Activated CD8-positive, alpha-beta memory T cell treated with anti-CD3 and anti-CD28 coated beads, Interleukin-2, amount 10 ng/mL, durations not matched to agents 7 days and 5 days (primary cell): ENCODE data around the gene UBIAD1. TPM values are rescaled to one million over a fixed set of nuclear protein-coding genes. Genes with fewer than 3 reads are reported as not detected.
A peak's percentile ranks its signal among the peaks of the same experiment; 100 is the strongest.
"Not testable (repeated sequence)": the region's sequence is repeated elsewhere in the genome, so short reads cannot be mapped to it uniquely, and the experiment has no call there.

Experiments
- ATAC-seq: fragments of 150-1000 bp; cut with Tn5 transposase; one replicate; pipeline ENCODE4 v1.10.0; 2021; ENCODE audit warnings: moderate library complexity
- CTCF ChIA-PET: fragments of 350-600 bp; sonication (Branson Sonifier 250); formaldehyde crosslinking; loops from one replicate; lab custom pipeline; 2021; ENCODE audit warnings: antibody characterized with exemption; lab: Charles Lee
- DNase-seq: peaks from one replicate; pipeline ENCODE4 v3.0.0-alpha.2; 2020
- H3K27ac Mint-ChIP-seq: one replicate; pipeline ENCODE4 v1.8.0; 2021; ENCODE audit warnings: mild to moderate bottlenecking, mixed read lengths
- H3K27me3 Mint-ChIP-seq: one replicate; pipeline ENCODE4 v1.8.0; 2021; ENCODE audit warnings: mixed read lengths
- H3K36me3 Mint-ChIP-seq: one replicate; pipeline ENCODE4 v1.8.0; 2021; ENCODE audit warnings: mild to moderate bottlenecking, mixed read lengths
- H3K4me1 Mint-ChIP-seq: one replicate; pipeline ENCODE4 v1.8.0; 2021; ENCODE audit warnings: mixed read lengths
- H3K4me3 Mint-ChIP-seq: one replicate; pipeline ENCODE4 v1.8.0; 2021; ENCODE audit warnings: mild to moderate bottlenecking, moderate library complexity, mixed read lengths
- H3K9me3 Mint-ChIP-seq: one replicate; pipeline ENCODE4 v1.8.0; 2022; ENCODE audit warnings: low read depth, mixed read lengths
- total RNA-seq, 2 experiments: library from RNA; stranded (reverse); gene quantifications; one replicate each; pipeline ENCODE4 v1.2.3, GENCODE V29; 2021

Gene UBIAD1
- total RNA-seq, 2 experiments from 2014 or later, result 21.9 to 25.9 TPM

DNA sequence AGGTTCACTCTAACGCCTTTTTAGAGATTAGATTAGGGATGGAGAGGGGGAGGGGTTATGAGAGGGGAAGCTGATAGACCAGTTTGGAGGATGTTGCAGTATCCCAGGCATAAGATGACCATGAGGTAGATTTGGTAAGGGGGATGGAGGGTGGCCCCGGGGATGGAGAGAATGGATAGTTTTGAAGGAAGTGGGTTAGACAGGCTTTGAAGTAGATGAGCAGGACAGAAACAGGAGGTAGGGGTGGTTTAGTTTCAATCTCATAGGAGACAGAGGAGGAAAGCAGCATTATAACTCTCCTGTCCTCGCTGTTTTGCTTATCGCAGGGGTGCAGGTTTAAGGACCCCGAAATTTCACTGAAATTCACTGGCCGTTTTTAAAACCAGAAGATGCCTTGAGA is 11.8 kb downstream of the UBIAD1 start:
- peaks cover 48% of the 10 kb centered on the region for H3K4me1 Mint-ChIP-seq
- CTCF ChIA-PET, result interaction anchor here (0.6 to 2.1 kb wide), 2 partner anchors 11 to 211 kb away, joined by 3 to 5 read pairs; no protein-coding TSS in a partner anchor
- H3K36me3 Mint-ChIP-seq, result peaks cover 19% of the 10 kb centered on the region
- peak overlapping the region; percentile 38 for H3K27ac Mint-ChIP-seq
- DNase-seq (no peak), ATAC-seq (no peak)
- H3K4me3 Mint-ChIP-seq, result no peak overlapping the region
- H3K9me3 Mint-ChIP-seq, result no peaks in the 10 kb centered on the region
- H3K27me3 Mint-ChIP-seq, result no peaks in the 10 kb centered on the region

DNA sequence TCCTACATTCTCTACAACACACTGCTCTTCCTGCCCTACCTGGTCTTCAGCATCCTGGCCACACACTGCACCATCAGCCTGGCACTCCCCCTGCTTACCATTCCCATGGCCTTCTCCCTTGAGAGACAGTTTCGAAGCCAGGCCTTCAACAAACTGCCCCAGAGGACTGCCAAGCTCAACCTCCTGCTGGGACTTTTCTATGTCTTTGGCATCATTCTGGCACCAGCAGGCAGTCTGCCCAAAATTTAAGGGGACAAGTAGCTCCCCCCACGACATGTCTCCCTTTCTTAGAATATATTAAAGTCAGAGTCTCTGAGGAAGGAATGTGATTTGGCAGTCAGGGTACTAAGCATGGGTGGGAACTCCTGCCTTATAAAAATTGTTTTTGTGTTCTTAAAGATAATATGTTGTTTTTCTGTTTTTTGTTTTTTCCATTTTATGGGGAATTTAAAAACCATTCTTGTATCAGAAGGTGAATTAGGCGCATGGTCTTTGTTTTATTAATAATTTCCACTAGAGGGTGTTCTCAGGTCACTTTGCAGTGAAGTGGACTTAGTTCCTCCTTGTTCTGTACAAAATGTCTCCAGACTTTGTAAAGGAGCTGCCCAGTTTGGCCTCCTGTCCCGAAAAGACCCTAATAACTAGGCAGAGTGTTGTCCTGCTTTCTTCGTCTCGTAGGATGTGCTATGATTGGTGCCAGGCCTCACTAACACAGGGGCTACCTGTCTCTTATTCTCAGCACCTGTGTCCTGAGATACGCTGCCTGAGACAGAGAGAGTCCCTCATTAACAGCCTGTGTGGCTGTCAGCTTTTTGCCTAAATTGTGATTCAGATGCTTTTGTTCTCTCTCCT is 13.1 kb downstream of the UBIAD1 start:
- ATAC-seq (no peak), DNase-seq (no peak)
- no peaks in the 10 kb centered on the region for H3K9me3 Mint-ChIP-seq
- peaks cover 17% of the 10 kb centered on the region for H3K36me3 Mint-ChIP-seq
- no peaks in the 10 kb centered on the region for H3K27me3 Mint-ChIP-seq
- no peak overlapping the region for H3K27ac Mint-ChIP-seq
- peaks cover 34% of the 10 kb centered on the region for H3K4me1 Mint-ChIP-seq
- H3K4me3 Mint-ChIP-seq, result no peak overlapping the region
- CTCF ChIA-PET, result interaction anchor here (1.1 to 1.4 kb wide), 3 partner anchors 11 to 360 kb away, joined by 3 to 4 read pairs (median 3); no protein-coding TSS in a partner anchor

DNA sequence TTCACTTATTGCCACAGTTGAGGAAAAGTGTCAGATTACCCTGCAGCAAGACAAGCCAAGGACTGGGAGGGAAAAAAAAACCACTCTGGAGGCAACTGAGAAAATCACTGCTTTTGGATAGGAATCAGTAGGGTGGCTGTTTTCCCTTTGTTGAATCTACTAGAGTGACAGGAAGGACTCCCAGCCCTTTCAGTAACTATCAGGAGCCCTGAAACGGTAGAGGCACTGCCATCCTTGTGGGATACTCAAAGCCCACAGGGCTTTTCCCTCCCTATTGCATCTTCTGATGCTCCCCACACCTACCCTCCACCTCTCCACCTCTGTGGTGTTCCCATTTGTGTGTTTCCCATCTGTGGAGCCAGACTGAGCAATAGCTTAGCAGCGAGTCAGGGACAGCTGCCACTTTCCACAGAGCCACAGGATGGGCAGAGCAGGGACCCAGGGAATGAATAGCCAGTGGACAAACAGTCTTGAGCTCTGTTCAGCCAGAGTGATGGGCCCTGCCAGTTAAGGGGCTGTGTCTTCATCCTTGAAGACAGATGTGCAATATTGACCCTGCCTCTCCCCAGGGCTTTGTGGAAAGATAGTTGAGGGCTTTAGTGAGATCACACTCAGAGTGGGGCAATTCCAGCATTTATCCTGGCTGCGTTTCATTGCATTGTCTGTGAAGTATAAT is 13.9 kb downstream of the UBIAD1 start:
- ATAC-seq, result no peak
- no peaks in the 10 kb centered on the region for H3K9me3 Mint-ChIP-seq
- H3K4me1 Mint-ChIP-seq, result peaks cover 28% of the 10 kb centered on the region
- no peak overlapping the region for H3K27ac Mint-ChIP-seq
- no peak for DNase-seq
- H3K4me3 Mint-ChIP-seq, result no peak overlapping the region
- CTCF ChIA-PET, result interaction anchor here (1.1 to 1.4 kb wide), 3 partner anchors 12 to 359 kb away, joined by 3 to 4 read pairs (median 3); no protein-coding TSS in a partner anchor
- no peaks in the 10 kb centered on the region for H3K27me3 Mint-ChIP-seq
- peaks cover 17% of the 10 kb centered on the region for H3K36me3 Mint-ChIP-seq

DNA sequence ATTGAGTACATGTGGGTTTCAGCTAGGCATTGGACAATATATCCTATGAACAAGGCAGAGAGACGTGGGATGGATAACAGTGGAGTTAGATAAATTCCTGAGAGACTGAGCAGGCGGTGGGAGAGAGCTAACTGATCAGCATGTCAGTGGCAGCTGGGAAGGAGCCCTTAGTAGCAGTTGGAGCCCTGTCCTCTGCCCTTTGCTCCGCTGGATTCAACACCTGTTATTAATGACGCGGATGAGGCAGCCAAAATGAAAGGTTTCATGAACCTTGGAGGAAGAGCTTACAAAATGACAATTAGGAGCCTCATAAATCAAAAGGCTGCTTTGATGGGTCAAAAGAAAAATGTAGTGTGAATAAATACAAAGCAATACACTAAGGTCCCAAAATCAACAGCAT is 16.1 kb downstream of the UBIAD1 start:
- ATAC-seq (no peak), DNase-seq (no peak)
- CTCF ChIA-PET, result no interaction called here
- Mint-ChIP-seq H3K9me3 (no peaks in the 10 kb centered on the region), H3K36me3 (peaks cover 9% of the 10 kb centered on the region), H3K4me3 (no peak overlapping the region), H3K27ac (no peak overlapping the region), H3K4me1 (peaks cover 15% of the 10 kb centered on the region), H3K27me3 (no peaks in the 10 kb centered on the region)

DNA sequence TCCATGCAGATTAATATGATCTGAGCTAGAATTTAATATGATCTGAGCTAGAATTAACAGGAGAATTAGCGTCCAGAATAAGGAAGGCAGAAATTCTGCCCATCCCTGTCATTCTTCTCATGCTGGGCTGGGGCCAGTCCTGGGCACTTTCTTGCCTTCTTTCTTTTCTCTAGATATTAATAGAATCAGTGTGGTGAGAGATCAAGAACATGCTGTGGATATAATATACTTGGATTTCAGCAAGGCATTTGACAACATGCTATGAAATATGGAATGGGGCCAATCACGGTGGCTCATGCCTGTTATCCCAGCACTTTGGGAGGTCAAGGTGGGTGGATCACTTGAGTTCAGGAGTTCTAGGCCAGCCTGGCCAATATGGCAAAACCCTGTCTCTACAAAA is 18.1 kb downstream of the UBIAD1 start:
- Mint-ChIP-seq H3K36me3 (peaks cover 14% of the 10 kb centered on the region), H3K27ac (no peak overlapping the region), H3K4me1 (peaks cover 20% of the 10 kb centered on the region), H3K27me3 (no peaks in the 10 kb centered on the region), H3K9me3 (no peaks in the 10 kb centered on the region), H3K4me3 (no peak overlapping the region)
- CTCF ChIA-PET, result interaction anchor here (0.7 kb wide), 1 partner anchor 355 kb away, joined by 3 read pairs; no protein-coding TSS in a partner anchor
- ATAC-seq (no peak), DNase-seq (no peak)

DNA sequence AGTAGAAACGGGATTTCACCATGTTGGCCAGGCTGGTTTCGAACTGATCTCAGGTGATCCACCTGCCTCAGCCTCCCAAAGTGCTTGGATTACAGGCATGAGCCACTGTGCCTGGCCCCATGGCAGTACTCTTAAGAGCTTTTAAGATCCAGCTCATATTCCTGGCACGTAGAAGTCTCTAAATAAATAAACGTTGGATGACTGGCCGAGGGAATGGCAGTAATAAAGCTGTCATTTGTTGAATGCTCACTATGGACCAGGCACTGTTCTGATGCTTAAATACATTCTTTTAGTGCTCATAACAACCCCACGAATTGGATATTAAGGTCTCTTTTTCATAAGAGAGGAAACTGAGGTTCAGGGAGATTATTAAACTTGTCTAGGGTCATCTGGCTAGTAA is 20.9 kb downstream of the UBIAD1 start:
- H3K27me3 Mint-ChIP-seq, result no peaks in the 10 kb centered on the region
- no peak overlapping the region for H3K4me3 Mint-ChIP-seq
- peaks cover 34% of the 10 kb centered on the region for H3K4me1 Mint-ChIP-seq
- H3K9me3 Mint-ChIP-seq, result no peaks in the 10 kb centered on the region
- CTCF ChIA-PET, result interaction anchor here (1.0 to 1.4 kb wide), 3 partner anchors 12 to 352 kb away, joined by 3 to 4 read pairs (median 4); no protein-coding TSS in a partner anchor
- DNase-seq (no peak), ATAC-seq (no peak)
- H3K36me3 Mint-ChIP-seq, result peaks cover 18% of the 10 kb centered on the region
- H3K27ac Mint-ChIP-seq, result no peak overlapping the region

DNA sequence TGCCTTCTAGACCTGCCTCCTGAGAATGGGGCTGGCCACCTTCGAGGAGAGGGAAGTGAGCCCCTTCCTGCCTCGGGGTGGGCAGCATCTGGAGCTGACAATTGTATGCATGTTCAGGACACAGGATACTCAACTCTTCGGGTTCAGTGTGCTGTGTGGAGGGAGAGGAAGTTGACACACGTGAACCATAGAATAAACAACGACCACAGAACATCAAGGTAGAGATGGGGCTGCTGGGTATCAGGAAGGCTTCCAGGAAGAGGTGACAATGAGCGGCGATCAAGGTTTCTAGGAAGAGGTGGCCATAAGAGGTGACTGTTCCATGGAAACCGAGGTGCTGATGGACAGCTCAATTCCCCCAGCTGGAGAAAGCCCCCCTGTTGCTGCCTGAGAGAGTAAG is 22.0 kb downstream of the UBIAD1 start:
- Mint-ChIP-seq H3K4me3 (no peak overlapping the region), H3K27ac (peak overlapping the region; percentile 63), H3K27me3 (no peaks in the 10 kb centered on the region), H3K9me3 (no peaks in the 10 kb centered on the region), H3K4me1 (peaks cover 37% of the 10 kb centered on the region), H3K36me3 (peaks cover 18% of the 10 kb centered on the region)
- ATAC-seq, result no peak
- no peak for DNase-seq
- CTCF ChIA-PET, result interaction anchor here (1.1 kb wide), 2 partner anchors 13 to 25 kb away, joined by 3 to 4 read pairs; no protein-coding TSS in a partner anchor

DNA sequence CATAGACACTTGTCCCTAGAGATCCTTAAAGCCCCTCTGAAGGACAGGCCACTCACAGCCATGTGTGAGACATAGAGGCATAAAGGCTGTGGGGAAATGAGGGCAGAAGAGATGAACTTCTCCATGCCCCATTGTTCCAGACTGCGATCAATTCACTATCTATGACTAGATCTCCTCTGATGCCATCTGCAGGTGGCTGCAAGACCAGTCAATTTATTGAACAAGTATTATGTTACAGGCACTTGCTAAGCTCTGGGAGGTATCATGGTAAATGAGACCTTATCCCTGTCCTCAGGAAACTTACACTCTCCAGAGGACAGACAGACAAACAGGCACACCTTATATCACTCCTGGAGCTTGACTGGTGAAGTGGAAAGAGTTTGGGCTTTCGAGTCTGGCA is 22.9 kb downstream of the UBIAD1 start:
- peaks cover 37% of the 10 kb centered on the region for H3K4me1 Mint-ChIP-seq
- H3K4me3 Mint-ChIP-seq, result no peak overlapping the region
- no peaks in the 10 kb centered on the region for H3K9me3 Mint-ChIP-seq
- CTCF ChIA-PET, result interaction anchor here (1.1 to 2.4 kb wide), 3 partner anchors 12 to 258 kb away, joined by 3 to 9 read pairs (median 5); no protein-coding TSS in a partner anchor
- H3K27ac Mint-ChIP-seq, result no peak overlapping the region
- H3K27me3 Mint-ChIP-seq, result no peaks in the 10 kb centered on the region
- DNase-seq (no peak), ATAC-seq (no peak)
- peaks cover 14% of the 10 kb centered on the region for H3K36me3 Mint-ChIP-seq

DNA sequence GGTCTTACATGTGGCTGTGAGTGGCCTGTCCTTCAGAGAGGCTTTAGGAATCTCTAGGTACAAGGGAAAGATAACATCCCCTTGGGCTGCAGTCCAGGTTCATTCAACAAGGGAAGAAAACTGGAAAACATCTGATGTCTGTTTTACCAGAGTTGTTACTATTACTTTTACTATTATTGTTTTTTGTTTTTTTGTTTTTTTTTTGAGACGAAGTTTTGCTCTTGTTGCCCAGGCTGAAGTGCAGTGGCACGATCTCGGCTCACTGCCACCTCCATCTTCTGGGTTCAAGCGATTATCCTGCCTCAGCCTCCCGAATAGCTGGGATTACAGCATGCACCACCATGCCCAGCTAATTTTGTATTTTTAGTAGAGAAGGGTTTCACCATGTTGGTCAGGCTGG is 24.8 kb downstream of the UBIAD1 start:
- H3K4me1 Mint-ChIP-seq, result peaks cover 35% of the 10 kb centered on the region
- ATAC-seq, H3K27me3 Mint-ChIP-seq, H3K27ac Mint-ChIP-seq, H3K4me3 Mint-ChIP-seq, H3K9me3 Mint-ChIP-seq, DNase-seq: not testable (repeated sequence)
- CTCF ChIA-PET, result interaction anchor here (1.3 to 2.4 kb wide), 2 partner anchors 260 kb away, joined by 3 to 9 read pairs; no protein-coding TSS in a partner anchor
- peaks cover 13% of the 10 kb centered on the region for H3K36me3 Mint-ChIP-seq

DNA sequence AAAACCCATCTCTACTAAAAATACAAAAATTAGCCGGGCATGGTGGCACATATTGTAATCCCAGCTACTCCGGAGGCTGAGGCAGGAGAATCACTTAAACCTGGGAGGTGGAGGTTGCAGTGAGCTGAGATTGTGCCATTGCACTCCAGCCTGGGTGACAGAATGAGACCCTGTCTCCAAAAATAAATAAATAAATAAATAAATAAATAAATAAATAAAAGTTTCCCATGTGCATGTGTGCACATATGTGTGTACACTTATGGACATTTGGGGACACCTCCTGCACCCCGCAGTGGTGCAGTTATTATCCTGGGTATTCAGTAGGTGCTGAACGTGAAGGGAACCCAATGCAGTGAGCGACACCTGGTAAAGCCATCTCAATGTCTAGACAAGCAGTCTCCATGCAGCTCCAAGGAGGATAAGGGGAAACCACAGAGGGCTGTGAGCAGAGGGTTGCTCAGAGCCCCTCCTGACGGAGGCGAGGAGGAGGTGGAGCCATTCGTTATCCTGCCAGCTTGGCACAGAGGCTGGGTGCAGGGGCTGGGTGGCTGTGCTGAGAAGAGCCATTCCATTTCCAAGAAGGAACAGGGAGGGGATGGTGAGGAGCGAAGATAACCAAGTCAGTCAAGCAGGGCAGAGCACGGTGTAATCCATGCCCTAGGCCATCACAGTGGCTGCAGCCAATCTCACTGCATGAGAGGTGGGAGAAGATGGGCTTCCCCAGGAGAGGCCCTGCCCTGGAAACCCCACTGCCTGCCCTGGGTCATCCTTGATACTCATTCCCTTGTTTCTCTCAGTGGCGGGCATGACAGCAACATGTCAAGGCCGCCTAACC is 25.6 kb downstream of the UBIAD1 start:
- no peak for ATAC-seq
- no peak overlapping the region for H3K4me3 Mint-ChIP-seq
- H3K9me3 Mint-ChIP-seq, result no peaks in the 10 kb centered on the region
- H3K4me1 Mint-ChIP-seq, result peaks cover 35% of the 10 kb centered on the region
- CTCF ChIA-PET, result interaction anchor here (1.3 kb wide), 1 partner anchor 261 kb away, joined by 3 read pairs; no protein-coding TSS in a partner anchor
- no peak overlapping the region for H3K27ac Mint-ChIP-seq
- peaks cover 13% of the 10 kb centered on the region for H3K36me3 Mint-ChIP-seq
- H3K27me3 Mint-ChIP-seq, result no peaks in the 10 kb centered on the region
- DNase-seq, result no peak

DNA sequence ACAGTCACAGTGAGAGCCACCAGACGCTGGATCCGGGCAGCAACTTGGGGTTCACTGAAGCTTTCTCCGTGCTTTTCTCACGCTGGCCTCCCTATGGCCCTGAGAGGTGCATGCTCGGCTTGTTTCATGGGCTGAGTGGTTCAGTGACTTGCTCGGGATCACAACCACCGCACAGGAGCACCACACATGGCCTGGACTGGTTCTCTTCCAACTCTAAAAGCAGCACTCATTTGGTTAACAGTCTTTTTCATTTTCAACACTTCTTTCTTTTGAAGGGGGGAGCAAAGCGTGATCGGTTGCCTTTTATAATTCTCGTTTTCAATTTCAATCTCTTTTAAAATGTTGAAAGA is 26.2 kb downstream of the UBIAD1 start:
- DNase-seq, result no peak
- Mint-ChIP-seq H3K36me3 (peaks cover 13% of the 10 kb centered on the region), H3K27ac (no peak overlapping the region), H3K4me3 (no peak overlapping the region), H3K27me3 (no peaks in the 10 kb centered on the region), H3K4me1 (peaks cover 35% of the 10 kb centered on the region), H3K9me3 (no peaks in the 10 kb centered on the region)
- CTCF ChIA-PET, result interaction anchor here (0.6 to 1.3 kb wide), 2 partner anchors 262 to 344 kb away, joined by 3 read pairs; no protein-coding TSS in a partner anchor
- no peak for ATAC-seq

DNA sequence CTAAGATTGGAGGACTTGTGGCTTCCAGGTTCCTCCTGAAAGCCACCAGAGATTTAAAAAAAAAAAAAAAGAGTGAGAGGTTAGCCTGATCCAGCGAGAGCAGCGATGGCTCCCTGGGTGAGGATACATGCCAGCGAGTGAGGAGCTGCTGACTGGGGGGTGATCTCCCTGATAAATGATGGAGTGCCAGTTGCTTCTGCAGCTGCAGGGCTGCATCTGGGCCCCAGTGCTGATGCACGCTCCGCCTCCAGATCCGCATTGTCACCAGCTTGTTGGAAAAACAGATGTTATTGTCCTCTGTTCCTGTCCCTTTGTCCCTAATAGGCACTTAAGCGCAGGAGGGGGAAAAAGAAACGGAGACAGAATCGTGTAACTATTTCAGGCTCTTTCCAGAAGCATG is 28.6 kb downstream of the UBIAD1 start:
- ATAC-seq (no peak), DNase-seq (no peak)
- CTCF ChIA-PET, result no interaction called here
- peaks cover 13% of the 10 kb centered on the region for H3K4me1 Mint-ChIP-seq
- no peaks in the 10 kb centered on the region for H3K9me3 Mint-ChIP-seq
- H3K27me3 Mint-ChIP-seq, result no peaks in the 10 kb centered on the region
- peaks cover 3% of the 10 kb centered on the region for H3K36me3 Mint-ChIP-seq
- H3K27ac Mint-ChIP-seq, result no peak overlapping the region
- no peak overlapping the region for H3K4me3 Mint-ChIP-seq
